HepG2 (cell line): Measurements from ENCODE around the gene PHKG2. TPM values are rescaled to one million over a fixed set of nuclear protein-coding genes. Genes with fewer than 3 reads are reported as not detected.

Experiments used
- ARID2 ChIP-seq: sonication (generic); formaldehyde crosslinking; IDR thresholded peaks from 2 replicates; pipeline ENCODE4 v1.8.1; 2022; ENCODE audit warnings: mild to moderate bottlenecking, missing genetic modification reagents, borderline replicate concordance
- ATM ChIP-seq: fragments of 450-650 bp; IDR thresholded peaks from 2 replicates; pipeline ENCODE4 v1.7.1; 2017; ENCODE audit warnings: mild to moderate bottlenecking, borderline replicate concordance
- CENPBD1 ChIP-seq: sonication (generic); formaldehyde crosslinking; IDR thresholded peaks from 2 replicates; pipeline ENCODE4 v1.8.0; 2022; ENCODE audit warnings: missing genetic modification reagents, low read depth, mild to moderate bottlenecking, borderline replicate concordance
- DNMT3B ChIP-seq: conservative IDR thresholded peaks from 2 replicates; pipeline ENCODE4 v1.6.1; 2016; ENCODE audit warnings: missing biosample characterization, control low read depth
- E2F1 ChIP-seq: sonication (generic); formaldehyde crosslinking; IDR thresholded peaks from 2 replicates; pipeline ENCODE4 v1.5.0; 2020; ENCODE audit warnings: missing genetic modification reagents
- EEA1 ChIP-seq: sonication (generic); formaldehyde crosslinking; IDR thresholded peaks from 2 replicates; pipeline ENCODE4 v1.5.1; 2020; ENCODE audit warnings: mild to moderate bottlenecking, missing genetic modification reagents, borderline replicate concordance
- FLYWCH1 ChIP-seq: sonication (generic); formaldehyde crosslinking; IDR thresholded peaks from 2 replicates; pipeline ENCODE4 v1.8.1; 2023; ENCODE audit warnings: mild to moderate bottlenecking, missing genetic modification reagents
- FOXJ3 ChIP-seq: sonication (generic); formaldehyde crosslinking; IDR thresholded peaks from 2 replicates; pipeline ENCODE4 v1.4.0; 2020; ENCODE audit warnings: missing genetic modification reagents, mild to moderate bottlenecking, borderline replicate concordance
- IKZF4 ChIP-seq: sonication (generic); formaldehyde crosslinking; IDR thresholded peaks from 2 replicates; pipeline ENCODE4 v1.5.1; 2020; ENCODE audit warnings: borderline replicate concordance, mild to moderate bottlenecking, low read depth, missing genetic modification reagents; ENCODE audit errors: not compliant biosample characterization
- NR2F2 ChIP-seq: IDR thresholded peaks from 2 replicates; pipeline ENCODE4 v1.6.1; 2012; ENCODE audit warnings: low read depth, inconsistent platforms, borderline replicate concordance
- PAF1 ChIP-seq: IDR thresholded peaks from 2 replicates; pipeline ENCODE4 v1.6.1; 2016; ENCODE audit warnings: missing genetic modification reagents, missing compliant biosample characterization
- POLR2G ChIP-seq: fragments of 200-400 bp; formaldehyde crosslinking; IDR thresholded peaks from 2 replicates; pipeline ENCODE4 v1.6.1; 2018; ENCODE audit warnings: mild to moderate bottlenecking, low read depth, low read length, moderate library complexity
- RAD51 ChIP-seq: fragments of 450-650 bp; IDR thresholded peaks from 2 replicates; pipeline ENCODE4 v1.6.1; 2016; ENCODE audit warnings: borderline replicate concordance
- RFXANK ChIP-seq: IDR thresholded peaks from 2 replicates; pipeline ENCODE4 v1.6.1; 2016
- RFXAP ChIP-seq: sonication (generic); formaldehyde crosslinking; IDR thresholded peaks from 2 replicates; pipeline ENCODE4 v1.4.0; 2020; ENCODE audit warnings: missing genetic modification reagents, borderline replicate concordance
- TEAD2 ChIP-seq: sonication (generic); formaldehyde crosslinking; IDR thresholded peaks from 2 replicates; pipeline ENCODE4 v1.9.0; 2021; ENCODE audit warnings: missing genetic modification reagents
- TEAD3 ChIP-seq: optimal IDR thresholded peaks from 2 replicates; pipeline ENCODE3; 2016; ENCODE audit warnings: borderline replicate concordance
- ZBTB21 ChIP-seq: sonication (generic); formaldehyde crosslinking; IDR thresholded peaks from 2 replicates; pipeline ENCODE4 v1.4.0; 2020; ENCODE audit warnings: missing genetic modification reagents
- ZBTB46 ChIP-seq: sonication (generic); formaldehyde crosslinking; IDR thresholded peaks from 2 replicates; pipeline ENCODE4 v1.4.0; 2020; ENCODE audit warnings: mild to moderate bottlenecking, missing genetic modification reagents, borderline replicate concordance
- ZNF30 ChIP-seq: sonication (generic); formaldehyde crosslinking; IDR thresholded peaks from 2 replicates; pipeline ENCODE4 v1.5.0; 2020; ENCODE audit warnings: mild to moderate bottlenecking, missing genetic modification reagents
- ZNF335 ChIP-seq: sonication (generic); formaldehyde crosslinking; IDR thresholded peaks from 2 replicates; pipeline ENCODE4 v1.4.0; 2020; ENCODE audit warnings: missing genetic modification reagents
- ZNF569 ChIP-seq: sonication (generic); formaldehyde crosslinking; IDR thresholded peaks from 2 replicates; pipeline ENCODE4 v1.5.0; 2020; ENCODE audit warnings: mild to moderate bottlenecking, missing genetic modification reagents, moderate library complexity, borderline replicate concordance
- ZNF597 ChIP-seq: sonication (generic); formaldehyde crosslinking; IDR thresholded peaks from 2 replicates; pipeline ENCODE4 v1.5.0; 2020; ENCODE audit warnings: missing genetic modification reagents
- ZNF644 ChIP-seq: IDR thresholded peaks from 2 replicates; pipeline ENCODE4 v1.6.1; 2016; ENCODE audit warnings: low read depth
- ZNF780A ChIP-seq: sonication (generic); formaldehyde crosslinking; IDR thresholded peaks from 2 replicates; pipeline ENCODE4 v1.8.0; 2022; ENCODE audit warnings: mild to moderate bottlenecking, missing genetic modification reagents, moderate library complexity
- ZXDC ChIP-seq: sonication (generic); formaldehyde crosslinking; IDR thresholded peaks from 2 replicates; pipeline ENCODE4 v1.5.0; 2020; ENCODE audit warnings: mild to moderate bottlenecking, missing genetic modification reagents
- polyA plus RNA-seq, 8 experiments: library from polyadenylated mRNA; depleted of rRNA in 3 of 8; stranded (reverse) in 7 of 8; unstranded in 1 of 8; fragments of >200 nt; fragmentation: Illumina TruSeq in 4 of 8; extraction: Trizol in 4 of 8; gene quantifications; 2 replicates each; pipeline versions ENCODE4 v1.2.1 to v1.2.3, GENCODE V29; 2011 to 2016; ENCODE audit warnings: low read depth in 4 of 8, missing spikeins in 1 of 8, mixed read lengths in 1 of 8; ENCODE audit not compliant: insufficient read depth in 1 of 8
- total RNA-seq, 5 experiments: library from RNA; depleted of rRNA; stranded (reverse); fragments of >200 nt; fragmentation: Illumina TruSeq; extraction: Trizol; gene quantifications; 2 replicates each; pipeline ENCODE4 v1.2.3, GENCODE V29; 2016; ENCODE audit warnings: low read depth in 1 of 5

The PHKG2 gene
- total and polyA plus RNA-seq, 2 of the 13 experiments (the other 11 are each of a cell fraction or from before 2014, with no cell fraction given): 37.4 to 42.1 TPM

GRCh38 chr16:30761427-30761927, 13.3 kb downstream of the PHKG2 start (continued):
- TF ChIP-seq RFXAP (CRISPR knock-in tag): 0 out of 2 replicates have a peak, but pooled peaks have one; percentile 3
- no peak for TF ChIP-seq ATM
- TF ChIP-seq E2F1: no peak; the same call in 1 of the 2 replicates
- TF ChIP-seq FOXJ3: no peak
- TF ChIP-seq ZBTB21 (CRISPR knock-in tag): no peak
- TF ChIP-seq ZBTB46 (CRISPR knock-in tag): no peak
- TF ChIP-seq ZNF597 (CRISPR knock-in tag): no peak
- peak; percentile 22 for TF ChIP-seq IKZF4 (CRISPR knock-in tag)
- TF ChIP-seq PAF1 (CRISPR knock-in tag): no peak
- no peak for TF ChIP-seq ZNF569 (CRISPR knock-in tag)
- TF ChIP-seq DNMT3B (CRISPR knock-in tag): no peak
- TF ChIP-seq ZNF30: no peak
- no peak for TF ChIP-seq TEAD2
- no peak for TF ChIP-seq TEAD3
- no peak; the same call in 1 of the 2 replicates for TF ChIP-seq POLR2G
- no peak for TF ChIP-seq FLYWCH1 (CRISPR knock-in tag)
- no peak for TF ChIP-seq ZNF335 (CRISPR knock-in tag)
- no peak for TF ChIP-seq CENPBD1 (CRISPR knock-in tag)
- no peak for TF ChIP-seq ZNF644 (CRISPR knock-in tag)
- TF ChIP-seq RAD51: no peak
- no peak for TF ChIP-seq ZXDC (CRISPR knock-in tag)
- peak; percentile 52 for TF ChIP-seq ZNF780A (CRISPR knock-in tag)
- TF ChIP-seq EEA1 (CRISPR knock-in tag): no peak; the same call in 1 of the 2 replicates
- TF ChIP-seq ARID2: no peak; the same call in 1 of the 2 replicates
- TF ChIP-seq RFXANK (CRISPR knock-in tag): no peak
- no peak for TF ChIP-seq NR2F2
